ENCODE measurements around the gene PKIB.

Gene PKIB

GRCh38 chr6:122571888-122572287, 38.3 kb upstream of the PKIB start:
- H3K4me2 ChIP-seq (ENCODE audit: low read length) = no peak overlapping the region
- no peaks in the 10 kb centered on the region for H3K27me3 ChIP-seq (ENCODE audit: low read depth, low read length)
- H3K9ac ChIP-seq (ENCODE audit: low read length) = no peak overlapping the region
- H3K27ac ChIP-seq (ENCODE audit: low read length) = no peak overlapping the region
- H3K4me1 ChIP-seq (ENCODE audit: low read length) = no peaks in the 10 kb centered on the region
- no peak overlapping the region for H2AFZ ChIP-seq (ENCODE audit: low read depth, low read length)
- H3K79me2 ChIP-seq (ENCODE audit: low read length) = no peaks in the 10 kb centered on the region
- H3K4me3 ChIP-seq (ENCODE audit: low read length) = no peak overlapping the region
- no peaks in the 10 kb centered on the region for H3K9me3 ChIP-seq (ENCODE audit: insufficient read depth, low read length)
- TF ChIP-seq EZH2phosphoT487 (IDR thresholded peaks at IDR 0.05; ENCODE audit: low read depth) (no peak), CTCF (IDR thresholded peaks at IDR 0.05; ENCODE audit: low read depth, low read length) (no peak)
- H4K20me1 ChIP-seq (ENCODE audit: insufficient read depth, low read length) = no peaks in the 10 kb centered on the region
- no peaks in the 10 kb centered on the region for H3K36me3 ChIP-seq (replicated peaks; ENCODE audit: low read depth, low read length)

- Histone ChIP-seq H4K20me1 (ENCODE audit: insufficient read depth, low read length) (no peaks in the 10 kb centered on the region), H3K27ac (ENCODE audit: low read length) (no peak overlapping the region), H3K27me3 (ENCODE audit: low read depth, low read length) (no peaks in the 10 kb centered on the region), H3K4me3 (ENCODE audit: low read length) (no peak overlapping the region), H3K9ac (ENCODE audit: low read length) (no peak overlapping the region), H3K9me3 (ENCODE audit: insufficient read depth, low read length) (no peaks in the 10 kb centered on the region), H3K4me1 (ENCODE audit: low read length) (no peaks in the 10 kb centered on the region), H3K36me3 (replicated peaks; ENCODE audit: low read depth, low read length) (no peaks in the 10 kb centered on the region), H2AFZ (ENCODE audit: low read depth, low read length) (no peak overlapping the region), H3K4me2 (ENCODE audit: low read length) (no peak overlapping the region), H3K79me2 (ENCODE audit: low read length) (no peaks in the 10 kb centered on the region)
- TF ChIP-seq CTCF (IDR thresholded peaks at IDR 0.05; ENCODE audit: low read depth, low read length) (no peak), EZH2phosphoT487 (IDR thresholded peaks at IDR 0.05; ENCODE audit: low read depth) (no peak)
Observed at GRCh38 chr6:122576888-122577287, 33.3 kb upstream of the PKIB start.

- Histone ChIP-seq H3K4me3 (ENCODE audit: low read length) (no peak overlapping the region), H3K27ac (ENCODE audit: low read length) (no peak overlapping the region), H2AFZ (ENCODE audit: low read depth, low read length) (no peak overlapping the region), H3K9me3 (ENCODE audit: insufficient read depth, low read length) (no peaks in the 10 kb centered on the region), H3K9ac (ENCODE audit: low read length) (no peak overlapping the region), H3K4me1 (ENCODE audit: low read length) (no peaks in the 10 kb centered on the region), H4K20me1 (ENCODE audit: insufficient read depth, low read length) (no peaks in the 10 kb centered on the region), H3K4me2 (ENCODE audit: low read length) (no peak overlapping the region), H3K79me2 (ENCODE audit: low read length) (no peaks in the 10 kb centered on the region), H3K27me3 (ENCODE audit: low read depth, low read length) (no peaks in the 10 kb centered on the region), H3K36me3 (replicated peaks; ENCODE audit: low read depth, low read length) (no peaks in the 10 kb centered on the region)
- no peak for TF ChIP-seq EZH2phosphoT487 (IDR thresholded peaks at IDR 0.05; ENCODE audit: low read depth)
- no peak for TF ChIP-seq CTCF (IDR thresholded peaks at IDR 0.05; ENCODE audit: low read depth, low read length)
Observed at GRCh38 chr6:122578961-122579360, 31.2 kb upstream of the PKIB start.

- Histone ChIP-seq H3K9ac (ENCODE audit: low read length) (no peak overlapping the region), H3K27me3 (ENCODE audit: low read depth, low read length) (no peaks in the 10 kb centered on the region), H3K79me2 (ENCODE audit: low read length) (no peaks in the 10 kb centered on the region), H3K27ac (ENCODE audit: low read length) (no peak overlapping the region), H3K9me3 (ENCODE audit: insufficient read depth, low read length) (no peaks in the 10 kb centered on the region), H3K4me1 (ENCODE audit: low read length) (no peaks in the 10 kb centered on the region), H3K4me2 (ENCODE audit: low read length) (no peak overlapping the region), H2AFZ (ENCODE audit: low read depth, low read length) (no peak overlapping the region), H3K36me3 (replicated peaks; ENCODE audit: low read depth, low read length) (no peaks in the 10 kb centered on the region), H3K4me3 (ENCODE audit: low read length) (no peak overlapping the region), H4K20me1 (ENCODE audit: insufficient read depth, low read length) (no peaks in the 10 kb centered on the region)
- TF ChIP-seq EZH2phosphoT487 (IDR thresholded peaks at IDR 0.05; ENCODE audit: low read depth) = no peak
- no peak for TF ChIP-seq CTCF (IDR thresholded peaks at IDR 0.05; ENCODE audit: low read depth, low read length)
Observed at GRCh38 chr6:122580737-122581136, 29.5 kb upstream of the PKIB start.
